ENCODE results near the gene FANK1.
A peak's percentile ranks its signal among the peaks of the same experiment; 100 is the strongest.

FANK1 gene

DNA sequence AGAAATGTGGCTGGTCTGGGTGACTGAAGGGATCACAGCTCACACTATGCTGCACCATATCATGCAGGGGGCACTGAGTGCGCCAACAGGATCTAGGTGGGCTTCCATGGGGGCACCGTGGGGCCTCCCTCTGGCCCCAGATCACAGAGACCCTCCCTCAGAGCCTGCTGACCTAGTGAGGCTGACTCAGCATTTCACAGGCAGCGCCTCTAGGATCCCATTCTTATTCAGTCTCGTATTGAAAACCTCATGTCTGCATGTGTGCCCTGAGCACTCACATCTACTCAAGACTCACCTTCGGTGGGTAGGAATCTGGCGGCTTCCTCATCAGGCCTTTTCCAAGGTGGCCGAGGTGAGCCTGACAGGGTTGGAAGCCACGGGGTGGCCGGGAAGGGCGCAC is 141.6 kb downstream of the FANK1 start:
- H3K9me2 ChIP-seq (replicated peaks; ENCODE audit: insufficient read depth, low read length) = no peaks in the 10 kb centered on the region
- H3K9me3 ChIP-seq (replicated peaks; ENCODE audit: insufficient read depth, low read length) = no peaks in the 10 kb centered on the region
- H3K4me3 ChIP-seq (ENCODE audit: low read length) = no peak overlapping the region

DNA sequence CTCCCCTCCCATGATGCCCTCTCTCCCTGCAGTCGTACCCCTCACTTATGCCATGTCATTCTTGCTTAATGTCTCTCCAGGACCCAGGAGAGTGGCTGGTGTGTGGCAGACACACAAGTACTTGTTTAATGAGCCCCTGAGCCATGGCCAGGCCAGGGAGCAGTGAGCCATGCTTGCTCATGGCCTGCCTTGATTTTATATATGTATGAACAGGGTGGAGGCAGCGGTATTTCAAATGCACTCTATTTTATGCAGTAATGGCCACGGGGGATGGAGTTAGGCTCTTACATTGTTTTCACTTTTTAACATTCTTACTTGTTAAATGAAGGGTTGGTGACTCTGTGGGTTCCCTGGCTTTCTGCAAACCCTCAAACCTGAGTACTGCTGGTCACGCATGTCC is 144.8 kb downstream of the FANK1 start:
- H3K27ac ChIP-seq (ENCODE audit: low read length) = no peak overlapping the region
- no peak for DNase-seq
- H4K20me1 ChIP-seq (ENCODE audit: insufficient read depth, low read length) = no peaks in the 10 kb centered on the region
- H3K36me3 ChIP-seq (replicated peaks; ENCODE audit: insufficient read depth, low read length) = no peaks in the 10 kb centered on the region
- no peaks in the 10 kb centered on the region for H3K9me2 ChIP-seq (replicated peaks; ENCODE audit: insufficient read depth, low read length)
- no peaks in the 10 kb centered on the region for H3K4me1 ChIP-seq (ENCODE audit: low read length)
- H3K9ac ChIP-seq (ENCODE audit: low read length) = no peak overlapping the region
- H2AFZ ChIP-seq (ENCODE audit: low read length) = no peak overlapping the region
- no peak overlapping the region for H3K4me3 ChIP-seq (ENCODE audit: low read length)
- TF ChIP-seq, protein P1, sequence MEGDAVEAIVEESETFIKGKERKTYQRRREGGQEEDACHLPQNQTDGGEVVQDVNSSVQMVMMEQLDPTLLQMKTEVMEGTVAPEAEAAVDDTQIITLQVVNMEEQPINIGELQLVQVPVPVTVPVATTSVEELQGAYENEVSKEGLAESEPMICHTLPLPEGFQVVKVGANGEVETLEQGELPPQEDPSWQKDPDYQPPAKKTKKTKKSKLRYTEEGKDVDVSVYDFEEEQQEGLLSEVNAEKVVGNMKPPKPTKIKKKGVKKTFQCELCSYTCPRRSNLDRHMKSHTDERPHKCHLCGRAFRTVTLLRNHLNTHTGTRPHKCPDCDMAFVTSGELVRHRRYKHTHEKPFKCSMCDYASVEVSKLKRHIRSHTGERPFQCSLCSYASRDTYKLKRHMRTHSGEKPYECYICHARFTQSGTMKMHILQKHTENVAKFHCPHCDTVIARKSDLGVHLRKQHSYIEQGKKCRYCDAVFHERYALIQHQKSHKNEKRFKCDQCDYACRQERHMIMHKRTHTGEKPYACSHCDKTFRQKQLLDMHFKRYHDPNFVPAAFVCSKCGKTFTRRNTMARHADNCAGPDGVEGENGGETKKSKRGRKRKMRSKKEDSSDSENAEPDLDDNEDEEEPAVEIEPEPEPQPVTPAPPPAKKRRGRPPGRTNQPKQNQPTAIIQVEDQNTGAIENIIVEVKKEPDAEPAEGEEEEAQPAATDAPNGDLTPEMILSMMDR (IDR thresholded peaks at IDR 0.05; ENCODE audit: low read length) = no peak
- no peak for TF ChIP-seq EZH2phosphoT487 (IDR thresholded peaks at IDR 0.05; ENCODE audit: low read length)
- TF ChIP-seq EZH2 (optimal IDR thresholded peaks at IDR 0.05; ENCODE audit: low read depth, low read length) = no peak
- no peaks in the 10 kb centered on the region; the same call in 1 of the 2 replicates for H3K27me3 ChIP-seq (replicated peaks; ENCODE audit: insufficient read depth, low read length)
- no peaks in the 10 kb centered on the region for H3K79me2 ChIP-seq (ENCODE audit: low read length)
- no peaks in the 10 kb centered on the region for H3K9me3 ChIP-seq (replicated peaks; ENCODE audit: insufficient read depth, low read length)
- H3K4me2 ChIP-seq (ENCODE audit: low read depth, low read length) = no peak overlapping the region
- no peaks in the 10 kb centered on the region for H3F3A ChIP-seq (ENCODE audit: insufficient read depth, low read length)

More for the DNA sequence above, 141.6 kb downstream of the FANK1 start:
- Histone ChIP-seq H3K9ac (ENCODE audit: low read length) (no peak overlapping the region), H4K20me1 (ENCODE audit: insufficient read depth, low read length) (no peaks in the 10 kb centered on the region), H3K27me3 (replicated peaks; ENCODE audit: insufficient read depth, low read length) (no peaks in the 10 kb centered on the region), H3K79me2 (ENCODE audit: low read length) (no peaks in the 10 kb centered on the region), H2AFZ (ENCODE audit: low read length) (no peak overlapping the region), H3F3A (ENCODE audit: insufficient read depth, low read length) (no peaks in the 10 kb centered on the region), H3K27ac (ENCODE audit: low read length) (no peak overlapping the region), H3K4me2 (ENCODE audit: low read depth, low read length) (no peak overlapping the region), H3K36me3 (replicated peaks; ENCODE audit: insufficient read depth, low read length) (no peaks in the 10 kb centered on the region), H3K4me1 (ENCODE audit: low read length) (no peaks in the 10 kb centered on the region)
- DNase-seq = no peak
- TF ChIP-seq EZH2 (optimal IDR thresholded peaks at IDR 0.05; ENCODE audit: low read depth, low read length) (no peak), EZH2phosphoT487 (IDR thresholded peaks at IDR 0.05; ENCODE audit: low read length) (no peak)

DNA sequence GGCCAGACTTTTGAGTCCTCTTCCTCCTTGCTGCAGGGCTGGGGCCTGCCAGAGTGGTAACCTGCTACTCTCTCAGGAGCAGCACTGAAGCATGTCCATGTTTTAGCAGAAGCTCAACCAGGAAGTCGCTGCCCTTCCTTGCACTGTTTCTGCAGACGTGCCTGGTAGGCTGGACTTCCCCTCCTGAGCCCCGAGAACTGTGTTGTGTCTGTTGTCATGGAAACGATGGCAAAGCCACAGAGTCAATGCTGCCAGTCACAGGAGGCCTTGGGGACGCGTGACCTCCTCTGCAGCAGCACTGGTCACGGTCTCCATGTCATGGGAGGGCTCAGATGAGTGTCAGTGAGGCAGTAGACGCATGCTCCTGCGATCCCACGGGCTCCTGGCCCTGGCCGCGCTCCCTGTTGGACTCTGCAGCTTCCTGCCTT is 145.5 kb downstream of the FANK1 start:
- Histone ChIP-seq H3K27me3 (replicated peaks; ENCODE audit: insufficient read depth, low read length) (no peaks in the 10 kb centered on the region; the same call in 1 of the 2 replicates), H3K79me2 (ENCODE audit: low read length) (no peaks in the 10 kb centered on the region), H3K9me2 (replicated peaks; ENCODE audit: insufficient read depth, low read length) (no peaks in the 10 kb centered on the region), H3F3A (ENCODE audit: insufficient read depth, low read length) (no peaks in the 10 kb centered on the region), H3K9ac (ENCODE audit: low read length) (peak overlapping the region; percentile 31; the same call in 1 of the 2 replicates), H3K9me3 (replicated peaks; ENCODE audit: insufficient read depth, low read length) (no peaks in the 10 kb centered on the region), H3K27ac (ENCODE audit: low read length) (no peak overlapping the region), H3K4me3 (ENCODE audit: low read length) (no peak overlapping the region), H4K20me1 (ENCODE audit: insufficient read depth, low read length) (no peaks in the 10 kb centered on the region), H2AFZ (ENCODE audit: low read length) (peak overlapping the region; percentile 23; the same call in 1 of the 2 replicates), H3K36me3 (replicated peaks; ENCODE audit: insufficient read depth, low read length) (no peaks in the 10 kb centered on the region), H3K4me2 (ENCODE audit: low read depth, low read length) (peak overlapping the region; percentile 27; the same call in 1 of the 2 replicates), H3K4me1 (ENCODE audit: low read length) (no peaks in the 10 kb centered on the region)
- peak; percentile 86 for DNase-seq
- TF ChIP-seq EZH2 (optimal IDR thresholded peaks at IDR 0.05; ENCODE audit: low read depth, low read length) = no peak
- no peak for TF ChIP-seq EZH2phosphoT487 (IDR thresholded peaks at IDR 0.05; ENCODE audit: low read length)
- TF ChIP-seq, protein P1 (IDR thresholded peaks at IDR 0.05; ENCODE audit: low read length) = no peak

DNA sequence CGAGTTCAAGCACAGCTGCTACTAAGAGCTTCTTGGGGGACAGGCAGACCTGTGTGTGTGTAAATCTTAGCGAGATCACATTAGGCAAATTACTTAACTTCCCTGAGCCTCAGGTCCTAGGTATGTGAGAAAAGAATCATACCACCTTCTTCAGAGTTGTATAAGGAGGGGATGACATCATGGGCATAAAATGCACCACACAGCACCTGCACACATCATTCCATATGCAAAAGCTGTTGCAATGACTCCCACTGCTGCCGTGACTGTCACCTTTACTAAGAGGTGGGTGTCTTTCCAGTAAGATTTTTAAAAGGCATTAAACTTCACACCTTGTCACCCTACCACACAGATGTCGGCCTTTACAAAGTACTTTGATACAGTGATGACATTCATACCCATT is 146.0 kb downstream of the FANK1 start:
- H3K4me1 ChIP-seq (ENCODE audit: low read length) = no peaks in the 10 kb centered on the region
- TF ChIP-seq EZH2phosphoT487 (IDR thresholded peaks at IDR 0.05; ENCODE audit: low read length) (no peak), EZH2 (optimal IDR thresholded peaks at IDR 0.05; ENCODE audit: low read depth, low read length) (no peak)
- TF ChIP-seq, protein P1 (IDR thresholded peaks at IDR 0.05; ENCODE audit: low read length) = no peak
- H3K79me2 ChIP-seq (ENCODE audit: low read length) = no peaks in the 10 kb centered on the region
- peak overlapping the region; percentile 23; the same call in 1 of the 2 replicates for H2AFZ ChIP-seq (ENCODE audit: low read length)
- no peak overlapping the region for H3K4me3 ChIP-seq (ENCODE audit: low read length)
- peak overlapping the region; percentile 27; the same call in 1 of the 2 replicates for H3K4me2 ChIP-seq (ENCODE audit: low read depth, low read length)
- H3K9me2 ChIP-seq (replicated peaks; ENCODE audit: insufficient read depth, low read length) = no peaks in the 10 kb centered on the region
- H3K27me3 ChIP-seq (replicated peaks; ENCODE audit: insufficient read depth, low read length) = no peaks in the 10 kb centered on the region; the same call in 1 of the 2 replicates
- H4K20me1 ChIP-seq (ENCODE audit: insufficient read depth, low read length) = no peaks in the 10 kb centered on the region
- peak overlapping the region; percentile 31; the same call in 1 of the 2 replicates for H3K9ac ChIP-seq (ENCODE audit: low read length)
- H3F3A ChIP-seq (ENCODE audit: insufficient read depth, low read length) = no peaks in the 10 kb centered on the region
- no peaks in the 10 kb centered on the region for H3K36me3 ChIP-seq (replicated peaks; ENCODE audit: insufficient read depth, low read length)
- H3K9me3 ChIP-seq (replicated peaks; ENCODE audit: insufficient read depth, low read length) = no peaks in the 10 kb centered on the region
- H3K27ac ChIP-seq (ENCODE audit: low read length) = no peak overlapping the region
- DNase-seq = no peak

Data from MM.1S (cell line).